NCI-H524 (cell line): ENCODE results near the gene ZEB2.

ENCODE experiments used
- DNase-seq, 2 experiments: peaks; one replicate each; lab custom pipeline; 2025; lab: John Stamatoyannopoulos, UW

Gene ZEB2

DNA sequence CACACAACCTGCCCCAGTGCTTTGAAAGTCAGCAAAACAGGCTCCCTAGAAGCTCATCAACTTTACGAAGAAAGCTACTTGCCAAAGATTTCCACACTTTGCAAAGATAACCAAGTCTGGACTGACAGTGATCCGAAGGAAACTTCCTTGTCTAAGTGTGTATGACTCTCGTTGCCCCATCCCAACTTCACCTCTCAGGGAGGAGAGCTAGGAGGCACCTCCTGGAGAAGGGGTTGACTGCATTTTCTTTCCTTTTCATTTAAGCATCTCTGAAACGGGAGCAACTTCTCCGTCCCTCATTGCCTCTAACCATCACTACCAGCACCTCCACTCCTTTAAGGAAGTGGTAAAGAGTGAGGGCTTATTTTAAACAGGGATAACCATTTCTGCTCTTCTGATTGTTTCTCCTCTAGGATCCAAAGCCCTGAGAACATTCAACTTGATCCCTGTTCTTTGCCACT is 7.0 kb downstream of the ZEB2 start:
- DNase-seq: no peak

DNA sequence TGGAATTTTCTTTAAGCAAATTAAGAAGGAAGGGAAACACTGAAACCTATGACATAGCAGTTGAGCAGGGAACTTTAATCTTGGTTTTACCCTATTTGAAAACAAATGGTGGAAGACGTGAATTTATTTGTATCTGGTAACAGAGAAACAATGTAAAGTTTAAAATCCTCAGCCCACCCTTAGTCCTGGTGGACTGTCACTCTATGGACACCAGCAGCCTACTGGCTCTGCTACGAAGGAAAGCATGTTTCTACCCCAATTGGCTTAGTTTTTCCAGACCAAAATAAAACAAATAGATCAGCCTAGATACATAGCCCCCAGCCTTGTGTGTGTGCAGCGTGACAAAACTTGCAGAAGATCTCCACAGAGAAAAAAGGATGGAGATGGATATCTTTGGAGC is 7.4 kb downstream of the ZEB2 start:
- DNase-seq: no peak

DNA sequence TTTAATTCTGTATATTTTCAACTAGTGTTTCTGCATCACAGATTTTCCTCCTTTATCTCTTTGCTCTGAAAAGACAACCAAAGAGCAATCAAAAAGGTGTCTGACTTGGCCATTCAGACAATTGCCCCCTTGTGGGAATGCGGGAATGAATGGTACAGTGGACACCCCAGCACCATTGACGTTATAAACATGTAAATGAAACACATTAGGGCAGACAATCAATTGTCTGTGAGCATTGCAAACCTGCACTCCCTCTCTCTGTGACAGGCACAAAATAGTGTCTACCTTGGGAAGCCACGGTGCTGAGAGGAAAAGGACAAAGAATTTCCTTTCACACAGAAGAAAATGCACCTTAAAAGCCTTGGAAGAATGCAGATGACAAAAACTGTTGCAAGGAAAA is 8.0 kb downstream of the ZEB2 start:
- no peak for DNase-seq

DNA sequence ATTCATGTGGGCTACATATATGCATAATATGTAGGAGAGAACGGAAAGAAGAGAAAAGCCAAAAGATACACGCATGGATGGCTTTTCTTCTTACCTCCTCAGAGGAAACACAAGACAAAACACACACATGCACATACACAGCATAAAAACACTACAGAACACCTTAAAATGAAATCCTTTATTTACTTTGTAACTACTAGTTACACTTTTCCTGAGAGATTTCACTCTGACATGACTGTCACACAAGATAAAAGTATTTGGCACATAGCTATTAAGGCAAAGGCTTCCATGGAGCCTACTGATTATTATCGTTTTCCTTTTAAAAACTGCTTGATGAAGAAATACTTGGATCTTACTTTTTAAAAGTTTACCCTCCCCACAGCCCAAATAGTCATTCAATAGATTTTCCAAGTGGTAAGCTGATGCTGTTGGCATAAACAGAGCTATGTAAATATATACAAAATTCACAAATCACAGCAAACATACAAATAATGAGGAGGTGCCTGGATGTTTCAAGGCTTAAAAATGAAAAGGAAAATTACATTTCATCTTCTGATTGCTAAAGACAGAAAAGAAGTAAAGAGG is 8.6 kb downstream of the ZEB2 start:
- DNase-seq: no peak

DNA sequence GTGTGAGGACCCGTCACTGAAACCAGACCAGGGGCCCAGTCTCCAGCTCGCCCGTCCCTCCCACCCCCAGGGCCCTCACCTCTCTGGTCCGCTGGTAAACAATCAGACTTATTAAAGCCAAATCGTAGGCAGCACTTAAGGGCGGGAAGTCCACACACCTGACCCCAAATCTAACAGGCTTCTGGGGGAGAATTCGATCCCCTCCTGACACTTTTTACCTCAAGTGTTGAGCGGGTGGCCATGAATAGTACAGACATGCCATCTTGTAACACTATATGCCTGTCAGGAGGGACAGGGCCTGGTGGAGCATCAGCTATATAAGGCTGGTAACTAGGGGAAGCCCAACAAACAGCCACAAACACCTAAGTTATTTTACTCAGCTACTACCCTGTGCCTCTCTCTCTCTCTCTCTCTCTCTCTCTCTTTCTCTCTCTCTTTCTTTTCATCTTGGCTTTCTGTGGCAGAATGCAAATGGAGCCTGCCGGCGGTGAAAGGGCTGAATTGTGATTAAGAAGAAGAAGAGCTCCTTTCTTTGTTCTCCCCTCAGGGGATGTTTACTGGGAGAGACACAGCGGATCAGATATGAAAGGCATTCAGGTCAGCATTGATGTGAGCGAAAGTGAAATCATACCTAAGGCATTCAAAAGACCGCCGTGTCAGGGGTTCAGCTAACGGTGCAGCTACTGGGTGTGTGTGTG is 9.5 kb downstream of the ZEB2 start:
- peak in 1 of 2 experiments; percentile 48 for DNase-seq

DNA sequence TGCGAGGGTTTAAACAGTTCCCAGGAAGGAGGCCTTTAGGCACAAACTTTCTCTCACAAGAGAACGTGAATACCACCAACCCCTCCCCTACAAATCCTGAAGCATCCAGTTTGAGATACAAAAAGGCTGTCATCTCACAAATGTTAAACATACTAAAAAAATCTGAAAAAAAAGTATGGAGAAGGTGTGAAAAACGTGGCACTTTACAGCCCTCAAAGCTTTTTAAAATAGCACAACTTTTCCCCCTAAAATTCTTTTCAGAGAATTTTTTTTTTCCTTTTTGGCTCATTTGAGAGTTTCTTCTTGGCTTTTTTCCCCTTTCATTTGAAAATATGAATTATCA is 10.1 kb downstream of the ZEB2 start:
- no peak for DNase-seq

DNA sequence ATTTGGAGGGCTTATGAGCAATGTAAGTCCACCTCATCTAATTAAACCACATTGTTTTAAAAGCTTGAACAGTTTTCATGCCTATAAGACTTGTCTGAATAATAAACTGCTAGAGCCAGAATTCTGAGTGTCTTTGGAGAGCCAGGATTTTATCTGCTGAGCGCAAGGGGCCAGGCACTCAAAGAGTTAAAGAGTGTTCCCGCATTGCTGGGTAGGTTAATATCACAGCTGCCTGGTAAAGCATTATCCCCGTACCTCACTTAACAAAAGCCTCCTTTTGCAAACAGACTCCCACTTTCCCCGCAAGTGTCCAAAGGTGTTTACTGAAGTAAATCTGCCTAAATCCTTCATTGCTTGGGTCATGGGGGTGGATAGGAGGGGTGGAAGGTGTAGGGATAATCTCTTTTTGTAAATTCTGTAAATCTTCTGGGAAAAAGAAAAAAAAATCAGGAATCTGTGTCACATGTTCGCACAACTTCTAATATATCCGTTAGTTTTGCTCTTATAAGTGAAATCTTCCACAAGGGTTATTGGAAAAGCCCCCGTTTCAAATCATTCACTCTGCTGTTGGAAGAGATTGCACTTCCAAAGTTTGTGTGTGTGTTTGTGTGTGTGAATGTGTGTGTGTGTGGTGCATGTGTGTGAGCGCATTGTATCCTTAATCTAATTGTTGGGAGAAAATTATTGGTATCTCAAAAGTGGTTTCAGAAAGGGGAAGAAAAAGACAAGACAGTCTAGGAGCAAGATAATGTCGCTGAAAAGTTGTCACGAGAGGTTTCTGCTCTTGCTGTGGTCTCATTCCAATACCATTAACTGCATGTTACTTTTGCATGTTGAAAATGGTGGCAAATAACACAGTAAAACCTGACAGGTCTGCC is 10.7 kb downstream of the ZEB2 start:
- DNase-seq: peak in 1 of 2 experiments; percentile 48

DNA sequence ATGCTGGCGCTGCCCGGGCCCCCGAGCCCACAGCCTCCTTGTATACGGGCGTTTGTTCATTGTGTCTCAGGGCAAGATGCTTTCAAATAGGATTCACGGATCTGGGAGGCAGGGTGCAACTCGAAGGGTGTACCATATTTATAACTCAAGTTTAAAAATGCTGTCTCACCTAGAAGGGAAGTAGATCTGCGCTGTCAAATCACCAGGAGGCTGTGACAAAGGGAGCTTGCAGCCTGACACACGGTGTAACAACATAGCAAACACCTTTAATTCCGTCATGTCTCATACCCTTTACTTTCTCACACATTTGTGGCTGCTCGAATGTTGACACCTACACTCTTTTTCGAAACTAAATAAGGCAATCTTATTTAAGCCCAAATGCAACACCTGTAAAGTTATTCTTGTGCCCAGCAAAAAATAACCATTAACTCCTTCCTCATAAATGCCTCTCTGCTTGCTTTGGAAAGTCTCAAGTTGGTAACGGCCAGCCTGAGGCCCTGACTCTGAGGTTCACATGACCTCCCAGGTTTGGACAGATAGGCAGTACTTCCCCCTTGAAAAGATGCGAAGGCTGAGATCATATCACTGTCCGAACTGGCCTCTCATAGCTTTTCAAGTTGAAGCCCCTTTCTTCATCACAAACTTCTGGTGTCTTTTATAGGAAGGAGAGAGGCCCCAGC is 11.6 kb downstream of the ZEB2 start:
- no peak for DNase-seq

DNA sequence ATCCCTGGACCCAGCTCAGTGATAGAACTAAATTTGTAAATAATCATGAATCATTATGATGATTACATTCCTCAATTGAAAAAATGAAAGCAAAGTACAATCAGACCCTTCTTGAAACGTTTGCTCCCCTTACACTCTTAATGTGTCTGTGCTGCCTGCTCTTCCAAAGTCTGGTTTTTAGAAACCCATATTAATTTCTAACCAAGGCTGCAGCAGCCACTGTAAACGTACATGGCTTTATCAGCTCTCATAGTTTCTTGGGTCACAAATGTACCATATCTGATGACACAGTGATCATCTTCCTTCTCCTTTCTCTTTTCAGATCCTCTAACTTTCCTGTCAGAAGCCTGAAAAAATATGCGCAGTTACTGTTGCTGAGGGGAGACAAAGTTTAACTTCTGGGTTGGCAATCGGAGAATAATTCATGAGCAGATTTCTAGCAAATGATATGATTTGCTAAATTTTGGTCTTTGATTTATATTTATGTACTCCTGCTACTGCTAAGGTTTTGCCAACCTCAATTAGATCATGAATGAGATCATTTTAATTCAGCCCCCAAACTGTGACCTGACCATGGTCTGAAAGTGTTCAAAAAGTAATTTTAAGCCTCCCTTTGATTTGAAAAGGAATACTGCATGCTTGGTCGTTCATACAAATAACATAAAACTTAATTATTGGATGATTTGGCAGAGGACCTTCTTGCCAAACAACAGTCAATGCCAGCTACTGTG is 12.3 kb downstream of the ZEB2 start:
- DNase-seq: no peak

DNA sequence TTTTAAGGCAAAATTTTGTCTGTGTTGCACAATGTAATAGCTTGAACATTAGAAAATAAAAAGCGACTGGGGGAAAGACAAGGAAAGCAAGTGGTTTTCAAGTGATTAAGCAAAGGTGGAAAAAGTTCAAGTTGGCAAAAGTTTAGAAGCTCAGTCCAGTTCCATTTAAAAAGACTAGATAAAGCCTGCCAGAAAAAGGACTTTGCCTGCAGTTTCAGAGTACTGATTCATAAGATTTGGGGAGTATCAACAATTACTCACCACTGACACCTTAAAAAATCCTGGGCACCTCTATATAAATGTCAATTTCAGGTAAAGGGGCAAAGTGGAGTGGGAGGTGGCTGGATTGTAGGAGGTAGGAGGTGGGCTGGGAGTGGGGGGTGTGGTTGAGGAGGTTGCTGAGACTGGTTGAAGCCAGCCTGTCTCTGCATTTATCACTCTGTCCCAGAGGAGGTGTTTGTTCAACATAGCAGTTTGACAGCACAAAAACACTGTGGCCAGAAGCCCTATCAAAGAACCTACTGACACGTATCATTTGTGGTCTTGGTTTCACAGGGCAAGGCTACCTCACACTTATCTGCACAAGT is 14.6 kb downstream of the ZEB2 start:
- DNase-seq: peak in 1 of 2 experiments; percentile 3

DNA sequence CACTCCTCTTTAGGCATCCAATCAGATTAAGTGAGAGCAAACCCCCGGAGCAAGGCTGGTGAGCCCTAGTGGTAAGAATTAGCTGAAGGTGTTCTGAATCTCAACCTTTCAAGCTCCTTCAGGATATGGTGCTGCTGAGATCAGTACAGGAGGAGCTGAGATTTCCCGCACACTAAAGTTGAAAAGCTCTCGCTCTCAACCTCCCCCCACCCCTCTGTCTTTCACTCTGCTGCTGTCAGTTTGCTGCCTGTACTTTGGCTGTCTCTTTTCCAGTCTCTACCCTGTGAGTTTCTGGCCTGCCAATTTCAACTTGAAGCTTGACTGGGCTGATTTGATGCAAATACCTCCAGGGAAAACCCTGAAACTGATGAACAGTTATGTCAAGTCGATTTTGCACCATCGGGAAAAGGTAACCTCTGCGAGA is 15.7 kb downstream of the ZEB2 start:
- no peak for DNase-seq

DNA sequence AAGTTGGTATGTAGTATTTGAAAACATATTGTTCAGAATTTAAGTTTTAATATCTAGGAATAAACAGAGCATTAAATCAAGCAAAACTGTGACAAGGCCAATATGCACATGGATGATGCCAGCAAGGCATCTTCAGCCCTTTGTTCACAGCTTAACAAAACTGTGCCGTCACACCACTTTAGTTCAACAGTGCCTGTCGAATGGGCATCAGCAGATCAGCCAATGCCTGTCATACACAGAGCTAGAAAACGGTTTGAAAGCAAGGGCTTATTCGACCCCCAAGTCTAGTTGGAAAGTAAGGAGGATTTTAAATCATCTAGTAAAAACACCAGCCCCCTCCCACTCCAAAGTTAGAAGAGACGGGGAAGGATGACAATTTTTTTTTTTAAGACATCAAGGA is 16.7 kb downstream of the ZEB2 start:
- no peak for DNase-seq

DNA sequence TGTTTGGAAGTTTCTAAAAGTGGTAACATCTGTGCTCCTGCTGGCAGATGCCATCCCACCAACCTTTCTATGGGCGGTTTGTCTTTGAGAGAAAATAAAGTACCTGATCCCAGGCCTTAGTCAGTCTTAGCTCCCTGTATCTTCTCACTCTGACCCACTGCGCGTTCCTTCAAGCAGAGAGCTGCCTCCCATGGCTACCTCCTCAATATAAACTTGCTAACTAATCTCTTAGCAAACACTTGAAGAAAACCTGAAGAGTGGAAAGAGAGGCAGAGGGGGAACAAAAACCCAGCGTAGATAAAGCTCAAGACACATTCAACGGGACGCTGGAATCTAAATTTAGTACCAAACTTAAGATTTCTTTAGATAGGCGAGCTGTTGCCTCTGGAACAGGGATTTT is 17.6 kb downstream of the ZEB2 start:
- DNase-seq: no peak

DNA sequence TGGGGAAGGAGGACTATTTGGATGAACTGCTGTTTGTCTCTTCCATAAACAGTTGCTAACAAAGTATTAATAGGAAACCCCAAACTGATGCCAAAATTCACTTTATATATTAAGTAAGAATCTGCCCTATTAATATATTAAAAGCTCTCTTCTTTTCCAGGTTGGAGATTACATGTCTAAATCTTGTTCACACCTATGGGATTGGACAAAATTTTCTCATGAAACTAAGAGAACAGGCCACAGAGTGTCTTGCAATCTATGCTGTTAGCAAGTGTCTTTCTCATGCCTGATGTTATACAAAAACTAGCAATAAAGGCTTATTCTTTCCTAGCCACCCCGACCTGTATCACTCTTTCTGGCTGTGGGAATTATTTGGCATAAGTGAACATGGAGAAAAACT is 18.3 kb downstream of the ZEB2 start:
- DNase-seq: no peak

DNA sequence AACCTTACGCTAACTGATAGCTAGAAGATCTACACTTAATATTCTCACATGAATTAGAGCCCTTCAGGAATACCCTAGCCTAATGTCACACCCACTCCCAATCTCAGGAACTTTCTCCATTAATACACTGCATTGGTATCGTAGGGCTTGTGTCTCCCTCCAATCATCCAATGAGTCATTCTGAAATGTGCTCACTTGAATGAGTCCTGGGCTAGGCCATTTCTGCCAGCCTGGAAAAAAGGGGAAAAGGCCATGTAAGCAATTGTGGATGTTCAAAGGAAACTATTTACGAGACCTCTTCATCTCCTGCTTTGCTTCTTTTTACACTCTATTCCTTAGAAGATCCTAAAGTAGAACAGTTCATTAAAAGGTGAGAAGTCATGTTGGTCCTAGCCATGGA is 18.8 kb downstream of the ZEB2 start:
- no peak for DNase-seq

DNA sequence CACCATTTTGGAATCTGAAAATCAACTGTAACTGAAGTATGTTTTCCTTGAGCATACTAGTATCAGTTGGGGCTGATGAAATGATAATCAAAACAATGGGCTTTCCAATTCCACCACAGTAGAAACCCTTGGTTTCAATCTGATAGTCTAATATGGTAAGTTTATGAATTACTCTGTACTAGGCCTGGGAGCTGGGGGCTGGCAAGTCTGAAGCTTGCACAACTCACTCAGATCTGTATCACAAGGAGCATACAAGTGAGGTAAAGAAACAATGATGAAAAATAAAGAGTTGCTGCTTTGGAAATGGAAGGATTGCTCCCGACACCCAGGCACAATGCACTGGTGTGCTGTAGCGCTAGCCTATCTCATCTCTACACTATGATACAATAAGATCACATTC is 19.4 kb downstream of the ZEB2 start:
- DNase-seq: no peak

DNA sequence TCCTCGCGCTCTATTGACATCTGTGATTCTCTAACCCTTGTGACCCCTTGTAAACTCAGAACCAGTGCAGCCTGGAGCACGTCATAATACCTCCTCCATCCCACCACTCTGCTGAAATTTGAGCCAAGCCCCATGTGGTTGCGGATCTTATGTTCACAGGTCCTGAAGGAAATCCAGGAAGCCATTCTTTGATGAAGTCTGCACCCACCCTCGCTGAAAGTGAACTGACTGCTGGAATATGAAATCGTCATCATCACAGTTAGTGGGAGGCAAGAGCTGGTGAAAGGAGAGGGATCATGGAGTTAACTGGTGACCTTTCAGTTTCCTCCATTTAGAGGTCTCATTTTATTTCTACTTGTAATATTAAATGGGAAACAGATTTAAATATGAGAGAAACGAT is 21.6 kb downstream of the ZEB2 start:
- DNase-seq: peak; percentile 62 to 80

DNA sequence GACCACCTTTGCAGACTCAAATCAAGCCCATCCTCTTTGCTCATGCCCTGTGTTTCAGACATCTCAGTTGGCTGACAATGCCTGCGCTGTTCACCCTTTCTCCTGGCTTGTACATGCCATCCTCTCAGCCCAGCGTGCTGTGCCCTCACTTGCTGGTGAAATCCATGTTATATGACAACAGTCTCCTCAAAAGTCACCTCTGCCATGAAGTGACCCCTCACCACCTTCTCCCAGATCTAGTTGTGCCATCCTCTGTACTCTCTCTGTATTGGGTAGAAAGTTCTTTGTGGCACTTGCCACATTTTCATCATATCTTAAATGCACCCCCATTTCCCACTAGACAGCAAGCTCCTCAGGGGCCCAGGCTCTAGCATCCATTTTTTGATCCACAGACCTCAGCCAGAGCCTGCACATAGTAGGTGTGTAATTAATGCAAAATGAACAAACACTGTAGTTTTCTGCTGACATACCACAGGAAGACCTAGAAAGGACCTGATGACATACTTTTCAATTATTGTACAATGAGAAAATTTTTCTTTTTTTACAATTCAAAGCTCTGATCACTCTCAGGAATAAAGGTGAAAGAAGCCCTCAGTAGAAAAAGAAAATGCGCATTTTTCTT is 22.8 kb downstream of the ZEB2 start:
- no peak for DNase-seq

DNA sequence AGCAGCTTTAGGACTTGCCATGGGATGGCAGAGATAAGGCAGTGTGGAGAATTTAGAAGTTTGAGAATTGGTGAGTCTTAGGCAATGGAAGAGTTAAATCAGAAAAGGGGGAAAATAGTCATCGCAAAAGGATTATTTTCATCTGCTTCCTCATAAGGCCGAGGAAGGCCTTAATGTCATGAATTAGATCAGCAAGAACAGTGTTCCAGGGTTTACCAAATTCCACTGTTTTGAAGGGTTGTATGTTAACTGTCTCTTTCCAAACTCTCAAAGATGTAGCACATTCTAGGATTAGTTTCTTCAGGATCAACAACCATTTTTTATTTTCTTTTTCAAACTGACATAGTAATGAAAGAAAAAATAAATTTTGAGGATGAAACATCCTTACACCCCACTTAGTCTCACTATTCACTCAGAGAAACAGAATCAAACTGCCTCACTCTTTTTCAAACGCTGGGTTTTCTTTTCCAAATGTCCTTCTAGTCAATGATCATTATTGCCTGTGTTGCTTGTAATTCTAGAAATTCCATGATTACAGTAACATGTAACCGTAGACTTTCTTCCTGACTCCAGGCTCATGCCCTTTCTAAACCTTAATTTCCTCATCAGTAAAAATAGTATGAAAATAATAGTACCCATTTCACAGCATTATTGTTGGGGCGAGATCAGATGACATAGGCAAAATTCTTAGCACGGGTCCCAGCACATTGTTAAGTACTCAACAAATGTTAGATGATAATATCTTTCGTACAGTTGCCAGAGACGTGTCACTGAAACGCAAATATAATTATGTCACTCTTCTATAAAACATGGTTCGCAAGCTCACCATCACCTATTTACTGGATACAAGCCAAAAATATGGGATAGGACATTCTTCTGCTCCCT is 23.6 kb downstream of the ZEB2 start:
- no peak for DNase-seq
